ENCODE results near the gene RUNDC3A. TPM values are rescaled to one million over a fixed set of nuclear protein-coding genes. Genes with fewer than 3 reads are reported as not detected.

RUNDC3A gene
- total RNA-seq, 2 experiments from 2014 or later: not detected

DNA sequence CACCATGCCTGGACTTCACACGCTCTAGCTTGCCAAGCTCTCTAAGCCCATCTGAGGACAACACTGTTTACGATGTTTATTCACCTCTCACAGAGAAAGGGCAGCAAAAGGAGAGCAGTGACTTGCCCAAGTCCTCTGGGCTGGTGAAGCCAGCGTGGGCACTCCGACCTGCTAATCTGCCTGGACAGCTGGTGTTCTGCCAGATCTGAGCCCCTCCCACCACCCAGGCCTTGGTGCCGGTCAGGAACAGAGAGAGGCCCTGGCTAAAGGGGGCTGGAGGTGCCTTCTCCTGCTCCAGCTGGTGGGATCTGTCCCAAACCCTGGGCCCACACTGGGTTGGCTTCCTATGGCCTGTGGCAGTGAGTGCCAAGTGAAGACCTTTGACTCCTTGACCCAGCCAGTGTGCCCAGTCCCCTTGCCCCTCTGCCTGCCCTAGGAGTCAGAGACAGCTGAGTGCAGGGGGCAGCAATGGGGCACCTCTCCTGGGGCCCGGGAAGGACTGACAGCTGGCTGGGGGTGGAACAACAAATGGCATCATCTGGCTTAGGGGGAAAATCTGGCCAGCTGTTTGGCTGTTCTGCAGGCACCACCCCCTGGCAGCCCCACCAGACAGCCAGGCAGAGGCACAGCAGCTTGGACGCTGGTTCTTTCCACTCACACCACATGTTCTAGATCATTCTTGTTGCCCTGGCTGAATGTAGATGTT, 38.7 kb upstream of the RUNDC3A start:
- TF ChIP-seq, protein P1, sequence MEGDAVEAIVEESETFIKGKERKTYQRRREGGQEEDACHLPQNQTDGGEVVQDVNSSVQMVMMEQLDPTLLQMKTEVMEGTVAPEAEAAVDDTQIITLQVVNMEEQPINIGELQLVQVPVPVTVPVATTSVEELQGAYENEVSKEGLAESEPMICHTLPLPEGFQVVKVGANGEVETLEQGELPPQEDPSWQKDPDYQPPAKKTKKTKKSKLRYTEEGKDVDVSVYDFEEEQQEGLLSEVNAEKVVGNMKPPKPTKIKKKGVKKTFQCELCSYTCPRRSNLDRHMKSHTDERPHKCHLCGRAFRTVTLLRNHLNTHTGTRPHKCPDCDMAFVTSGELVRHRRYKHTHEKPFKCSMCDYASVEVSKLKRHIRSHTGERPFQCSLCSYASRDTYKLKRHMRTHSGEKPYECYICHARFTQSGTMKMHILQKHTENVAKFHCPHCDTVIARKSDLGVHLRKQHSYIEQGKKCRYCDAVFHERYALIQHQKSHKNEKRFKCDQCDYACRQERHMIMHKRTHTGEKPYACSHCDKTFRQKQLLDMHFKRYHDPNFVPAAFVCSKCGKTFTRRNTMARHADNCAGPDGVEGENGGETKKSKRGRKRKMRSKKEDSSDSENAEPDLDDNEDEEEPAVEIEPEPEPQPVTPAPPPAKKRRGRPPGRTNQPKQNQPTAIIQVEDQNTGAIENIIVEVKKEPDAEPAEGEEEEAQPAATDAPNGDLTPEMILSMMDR (IDR thresholded peaks at IDR 0.05): no peak
- H3K27ac Mint-ChIP-seq: no peak overlapping the region
- ATAC-seq (ENCODE audit: poor library complexity): no peak
- Histone ChIP-seq H3K27ac (ENCODE audit: low read depth in 1 of 2, low read length in 2 of 2) (no peak overlapping the region), H3K4me3 (ENCODE audit: low read length) (no peak overlapping the region), H3K27me3 (ENCODE audit: control insufficient read depth in 1 of 2, insufficient read depth in 2 of 2, low read length in 2 of 2) (no peaks in the 10 kb centered on the region), H3K4me1 (ENCODE audit: insufficient read depth, low read length) (no peaks in the 10 kb centered on the region), H3K36me3 (ENCODE audit: insufficient read depth, low read length) (no peaks in the 10 kb centered on the region), H3K9me3 (ENCODE audit: control insufficient read depth in 1 of 2, insufficient read depth in 1 of 2, low read length in 2 of 2) (no peaks in the 10 kb centered on the region)
- no peaks in the 10 kb centered on the region for H3K4me1 Mint-ChIP-seq (ENCODE audit: low read depth)
- no peaks in the 10 kb centered on the region for H3K9me3 Mint-ChIP-seq
- H3K36me3 Mint-ChIP-seq (ENCODE audit: low read depth): no peaks in the 10 kb centered on the region
- H3K27me3 Mint-ChIP-seq: peaks cover 11% of the 10 kb centered on the region
- DNase-seq: no peak
- H3K4me3 Mint-ChIP-seq: no peak overlapping the region
- intact Hi-C loops (cut with DNase I, micrococcal nuclease): no loop called here
- CTCF ChIA-PET: no interaction called here
- POLR2A ChIA-PET: no interaction called here

- TF ChIP-seq, protein P1 (IDR thresholded peaks at IDR 0.05): no peak
- Mint-ChIP-seq H3K4me3 (no peak overlapping the region), H3K9me3 (no peaks in the 10 kb centered on the region), H3K4me1 (ENCODE audit: low read depth) (no peaks in the 10 kb centered on the region), H3K36me3 (ENCODE audit: low read depth) (no peaks in the 10 kb centered on the region), H3K27ac (no peak overlapping the region), H3K27me3 (peaks cover 11% of the 10 kb centered on the region)
- DNase-seq (no peak), ATAC-seq (ENCODE audit: poor library complexity) (no peak)
- Histone ChIP-seq H3K27ac (ENCODE audit: low read depth in 1 of 2, low read length in 2 of 2) (no peak overlapping the region), H3K4me3 (ENCODE audit: low read length) (no peak overlapping the region), H3K9me3 (ENCODE audit: control insufficient read depth in 1 of 2, insufficient read depth in 1 of 2, low read length in 2 of 2) (no peaks in the 10 kb centered on the region), H3K4me1 (ENCODE audit: insufficient read depth, low read length) (no peaks in the 10 kb centered on the region), H3K27me3 (ENCODE audit: control insufficient read depth in 1 of 2, insufficient read depth in 2 of 2, low read length in 2 of 2) (no peaks in the 10 kb centered on the region), H3K36me3 (ENCODE audit: insufficient read depth, low read length) (no peaks in the 10 kb centered on the region)
- CTCF ChIA-PET: no interaction called here
- intact Hi-C loops (cut with DNase I, micrococcal nuclease): no loop called here
- POLR2A ChIA-PET: interaction anchor here (1.1 kb wide), 1 partner anchor 44 kb away, joined by 3 read pairs; no protein-coding TSS in a partner anchor
Measured at GRCh38 chr17:44272321-44272951, 36.0 kb upstream of the RUNDC3A start.

DNA sequence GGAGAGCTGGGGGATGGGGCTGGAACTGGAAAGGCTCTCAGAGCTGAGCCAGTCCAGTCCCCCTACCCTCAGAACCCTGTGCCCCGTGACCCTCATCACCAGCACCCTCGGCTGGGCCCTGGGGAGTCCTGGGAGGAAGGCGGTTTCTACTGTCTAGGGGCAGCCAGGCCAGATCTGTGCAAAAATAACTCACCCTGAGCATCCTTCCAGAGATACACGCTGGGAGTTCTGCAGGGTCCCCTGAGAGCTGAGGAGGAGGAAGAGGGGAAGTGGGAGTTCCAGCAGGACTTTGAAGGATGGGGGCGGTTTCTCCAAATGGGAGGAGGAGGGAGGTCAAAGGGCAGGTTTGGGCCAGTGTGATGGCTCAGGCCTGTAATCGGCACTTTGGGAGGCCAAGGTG, 35.4 kb upstream of the RUNDC3A start:
- peaks cover 13% of the 10 kb centered on the region for H3K27me3 Mint-ChIP-seq
- ChIA-PET CTCF (no interaction called here), POLR2A (interaction anchor here (1.1 kb wide), 1 partner anchor 43 kb away, joined by 3 read pairs; no protein-coding TSS in a partner anchor)
- intact Hi-C loops (cut with DNase I, micrococcal nuclease): no loop called here
- no peaks in the 10 kb centered on the region for H3K4me1 Mint-ChIP-seq (ENCODE audit: low read depth)
- H3K36me3 ChIP-seq (ENCODE audit: insufficient read depth, low read length): no peaks in the 10 kb centered on the region
- H3K9me3 ChIP-seq (ENCODE audit: control insufficient read depth in 1 of 2, insufficient read depth in 1 of 2, low read length in 2 of 2): no peaks in the 10 kb centered on the region
- H3K27ac Mint-ChIP-seq: no peak overlapping the region
- no peak overlapping the region for H3K27ac ChIP-seq (ENCODE audit: low read depth in 1 of 2, low read length in 2 of 2)
- no peak overlapping the region for H3K4me3 ChIP-seq (ENCODE audit: low read length)
- H3K4me1 ChIP-seq (ENCODE audit: insufficient read depth, low read length): no peaks in the 10 kb centered on the region
- TF ChIP-seq, protein P1 (IDR thresholded peaks at IDR 0.05): no peak
- no peak overlapping the region for H3K4me3 Mint-ChIP-seq
- H3K36me3 Mint-ChIP-seq (ENCODE audit: low read depth): no peaks in the 10 kb centered on the region
- no peaks in the 10 kb centered on the region for H3K27me3 ChIP-seq (ENCODE audit: control insufficient read depth in 1 of 2, insufficient read depth in 2 of 2, low read length in 2 of 2)
- no peak for ATAC-seq (ENCODE audit: poor library complexity)
- no peaks in the 10 kb centered on the region for H3K9me3 Mint-ChIP-seq
- DNase-seq: no peak

Measured in CD4-positive, alpha-beta T cell (primary cell).